Activated T-cell treated with anti-CD3 and anti-CD28 coated beads for 48 hours (primary cell): ENCODE data around the gene HNRNPUL1.
"Not testable (repeated sequence)": the region's sequence is repeated elsewhere in the genome, so short reads cannot be mapped to it uniquely, and the experiment has no call there.

ENCODE experiments used
- DNase-seq: peaks from one replicate; pipeline ENCODE4 v3.0.0-alpha.2; 2020; ENCODE audit warnings: low read depth

HNRNPUL1 gene

GRCh38 chr19:41327576-41328156, 63.5 kb downstream of the HNRNPUL1 start:
- DNase-seq, result peak; percentile 86

GRCh38 chr19:41328157-41328841, 64.1 kb downstream of the HNRNPUL1 start:
- DNase-seq, result peak; percentile 57

- no peak for DNase-seq
Measured at GRCh38 chr19:41328842-41329225, 64.7 kb downstream of the HNRNPUL1 start.

GRCh38 chr19:41330481-41330880, 66.3 kb downstream of the HNRNPUL1 start:
- DNase-seq, result no peak

GRCh38 chr19:41330946-41331678, 66.9 kb downstream of the HNRNPUL1 start:
- DNase-seq, result no peak

GRCh38 chr19:41332000-41332399, 67.8 kb downstream of the HNRNPUL1 start:
- no peak for DNase-seq

- DNase-seq, result no peak
Measured at GRCh38 chr19:41332468-41332867, 68.3 kb downstream of the HNRNPUL1 start.

- DNase-seq, result no peak
Measured at GRCh38 chr19:41334793-41335192, 70.6 kb downstream of the HNRNPUL1 start.

- no peak for DNase-seq
Measured at GRCh38 chr19:41335467-41335866, 71.3 kb downstream of the HNRNPUL1 start.

GRCh38 chr19:41339936-41340335, 75.8 kb downstream of the HNRNPUL1 start:
- no peak for DNase-seq

- DNase-seq, result no peak
Measured at GRCh38 chr19:41341669-41342490, 77.7 kb downstream of the HNRNPUL1 start.

GRCh38 chr19:41344162-41344561, 80.0 kb downstream of the HNRNPUL1 start:
- DNase-seq, result no peak

GRCh38 chr19:41346916-41347315, 82.7 kb downstream of the HNRNPUL1 start:
- not testable (repeated sequence) for DNase-seq

GRCh38 chr19:41350735-41351338, 86.7 kb downstream of the HNRNPUL1 start:
- no peak for DNase-seq

GRCh38 chr19:41351339-41352245, 87.4 kb downstream of the HNRNPUL1 start:
- DNase-seq, result peak; percentile 78

- DNase-seq, result no peak
Measured at GRCh38 chr19:41352279-41352608, 88.1 kb downstream of the HNRNPUL1 start.

- peak; percentile 78 for DNase-seq
Measured at GRCh38 chr19:41352609-41353465, 88.7 kb downstream of the HNRNPUL1 start.

GRCh38 chr19:41353466-41354342, 89.5 kb downstream of the HNRNPUL1 start, which contains the start of gene TGFB1:
Gene TGFB1, minus strand, starts transcription at chr19:41353922. Its CDS starts 878 bp downstream, at chr19:41353044.
- DNase-seq, result peak; percentile 85
